HL-60/S4 treated with phorbol 12-myristate 13-acetate at 8.2 ng/mL for 4 days and 3 days (cell line): ENCODE results near the gene LCE2D.

Experiments used
- in situ Hi-C: fragments of 300-500 bp; cut with MboI; formaldehyde crosslinking; loops from 2 replicates; pipeline ENCODE4 v1.15.0; 2022; ENCODE audit warnings: low sequenced_read_pairs

LCE2D gene

GRCh38 chr1:152697701-152698600 lies 34.8 kb downstream of the LCE2D start, which contains the start of gene LCE2A:
Gene LCE2A, plus strand, starts transcription at chr1:152698345. Its CDS starts 557 bp downstream, at chr1:152698902.
- in situ Hi-C loops: no loop called here

DNA sequence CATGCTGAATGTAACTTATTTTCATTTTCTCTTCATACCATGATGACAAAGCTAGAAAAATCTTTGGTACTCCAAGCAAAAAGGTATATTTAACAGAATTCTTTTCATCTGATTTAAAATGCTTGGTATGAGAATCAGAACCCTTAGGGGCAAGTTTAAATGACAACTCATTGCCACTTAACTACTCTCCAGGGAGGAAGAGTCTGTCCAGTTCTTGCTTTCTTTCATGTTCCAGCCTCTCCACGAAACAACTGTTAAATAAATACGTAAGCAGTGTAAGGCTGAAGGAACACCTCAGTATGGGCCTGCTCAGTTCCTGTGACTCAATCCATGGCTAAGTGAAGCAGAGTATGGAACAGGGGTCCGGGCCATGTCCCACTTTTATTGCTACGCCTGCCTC lies 36.6 kb downstream of the LCE2D start:
- in situ Hi-C loops: no loop called here

DNA sequence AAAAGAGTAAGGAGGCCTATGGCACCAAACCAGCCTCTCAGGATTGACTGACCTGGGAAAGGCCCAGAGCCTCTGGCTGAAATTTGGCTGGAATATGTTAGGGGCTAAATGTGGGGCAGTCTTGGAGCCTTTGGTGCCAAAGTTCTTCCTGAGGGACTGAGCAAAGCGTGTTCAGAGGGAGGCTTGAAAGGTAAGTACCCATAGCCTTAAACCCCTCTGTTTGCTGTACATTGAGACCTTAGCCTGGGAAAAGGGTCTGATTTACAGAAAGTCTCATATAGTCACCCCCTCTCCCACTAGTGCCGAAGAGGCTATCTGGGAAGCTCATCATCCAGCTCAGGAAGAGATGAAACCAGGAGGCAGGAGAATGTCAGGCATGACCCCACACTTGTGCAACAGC lies 44.7 kb downstream of the LCE2D start, which contains the start of gene LCE4A:
TSS of gene LCE4A (plus strand) at position 301 of the 400 bp plus-strand sequence. CDS start 916 bp downstream, outside the sequence.
- in situ Hi-C loops: no loop called here
